HG03196 (cell line): ENCODE data around the gene LORICRIN.
"Not testable (repeated sequence)": the region's sequence is repeated elsewhere in the genome, so short reads cannot be mapped to it uniquely, and the experiment has no call there.

ENCODE experiments used
- ATAC-seq: cut with Tn5 transposase; IDR thresholded peaks from one replicate; pipeline ENCODE4 v1.9.1; 2021; ENCODE audit not compliant: unreplicated experiment

Gene LORICRIN

GRCh38 chr1:153259387-153259786 is at the start of gene LORICRIN:
Gene LORICRIN, plus strand, starts transcription at chr1:153259687. Its CDS starts 1,263 bp downstream, at chr1:153260950.
- ATAC-seq = no peak

GRCh38 chr1:153210206-153210605 is 49.3 kb upstream of the LORICRIN start:
- no peak for ATAC-seq

- no peak for ATAC-seq
Measured at GRCh38 chr1:153212201-153212600, 47.3 kb upstream of the LORICRIN start.

GRCh38 chr1:153213519-153213918 is 46.0 kb upstream of the LORICRIN start:
- ATAC-seq = no peak

GRCh38 chr1:153217212-153217611 is 42.3 kb upstream of the LORICRIN start, which contains the start of gene PRR9:
Gene PRR9, plus strand, starts transcription at chr1:153217584. Its CDS starts 561 bp downstream, at chr1:153218145.
- no peak for ATAC-seq

GRCh38 chr1:153217744-153218416 is 41.6 kb upstream of the LORICRIN start:
- no peak for ATAC-seq

- no peak for ATAC-seq
Measured at GRCh38 chr1:153220606-153221303, 38.7 kb upstream of the LORICRIN start.

GRCh38 chr1:153223040-153223891 is 36.2 kb upstream of the LORICRIN start:
- not testable (repeated sequence) for ATAC-seq

GRCh38 chr1:153227810-153228209 is 31.7 kb upstream of the LORICRIN start:
- no peak for ATAC-seq

GRCh38 chr1:153228491-153228890 is 31.0 kb upstream of the LORICRIN start:
- no peak for ATAC-seq

- not testable (repeated sequence) for ATAC-seq
Measured at GRCh38 chr1:153229076-153229829, 30.2 kb upstream of the LORICRIN start.

GRCh38 chr1:153231363-153231762 is 28.1 kb upstream of the LORICRIN start:
- ATAC-seq = no peak

GRCh38 chr1:153231785-153232184 is 27.7 kb upstream of the LORICRIN start:
- no peak for ATAC-seq

GRCh38 chr1:153232553-153232952 is 26.9 kb upstream of the LORICRIN start:
- no peak for ATAC-seq

GRCh38 chr1:153233448-153233847 is 26.0 kb upstream of the LORICRIN start:
- ATAC-seq = no peak

GRCh38 chr1:153238527-153238926 is 21.0 kb upstream of the LORICRIN start:
- ATAC-seq = no peak

- ATAC-seq = no peak
Measured at GRCh38 chr1:153242160-153242559, 17.3 kb upstream of the LORICRIN start.

GRCh38 chr1:153245466-153245865 is 14.0 kb upstream of the LORICRIN start:
- ATAC-seq = no peak

GRCh38 chr1:153246018-153246417 is 13.5 kb upstream of the LORICRIN start:
- no peak for ATAC-seq

GRCh38 chr1:153246825-153247224 is 12.7 kb upstream of the LORICRIN start:
- ATAC-seq = no peak
